ENCODE measurements around the gene ADAM10. TPM values are rescaled to one million over a fixed set of nuclear protein-coding genes. Genes with fewer than 3 reads are reported as not detected.

Gene ADAM10
- total RNA-seq, 1 experiment from 2014 or later = 239 TPM

GRCh38 chr15:58726867-58727266, 22.6 kb downstream of the ADAM10 start:
- TF ChIP-seq EZH2 (IDR thresholded peaks at IDR 0.05; ENCODE audit: low read depth) (no peak), CTCF (conservative IDR thresholded peaks at IDR 0.05) (no peak)
- Histone ChIP-seq H3K9me2 (ENCODE audit: insufficient read depth) (no peaks in the 10 kb centered on the region), H3K9me3 (ENCODE audit: insufficient read depth, low read depth) (no peaks in the 10 kb centered on the region), H3K79me2 (ENCODE audit: low read depth) (peaks cover 96% of the 10 kb centered on the region), H3K27ac (no peak overlapping the region), H3K4me1 (replicated peaks; ENCODE audit: insufficient read depth) (peaks cover 1% of the 10 kb centered on the region), H3K4me3 (no peak overlapping the region), H3K4me2 (no peak overlapping the region), H4K20me1 (ENCODE audit: insufficient read depth) (no peaks in the 10 kb centered on the region; the same call in 1 of the 2 replicates), H3F3A (ENCODE audit: insufficient read depth, low read depth) (no peaks in the 10 kb centered on the region; the same call in 1 of the 2 replicates), H3K36me3 (ENCODE audit: low read depth) (no peaks in the 10 kb centered on the region), H3K27me3 (ENCODE audit: insufficient read depth, low read depth) (no peaks in the 10 kb centered on the region), H2AFZ (no peak overlapping the region)
- intact Hi-C loops (cut with micrococcal nuclease; ENCODE audit: unreplicated experiment) = no loop called here
- BruUV-seq (replicated peaks) = no TSS peak
- CTCF ChIA-PET = interaction anchor here (0.7 kb wide), 1 partner anchor 140 kb away, joined by 16 read pairs; no protein-coding TSS in a partner anchor
- POLR2A ChIA-PET (ENCODE audit: unreplicated experiment) = no interaction called here
- no peak for DNase-seq

DNA sequence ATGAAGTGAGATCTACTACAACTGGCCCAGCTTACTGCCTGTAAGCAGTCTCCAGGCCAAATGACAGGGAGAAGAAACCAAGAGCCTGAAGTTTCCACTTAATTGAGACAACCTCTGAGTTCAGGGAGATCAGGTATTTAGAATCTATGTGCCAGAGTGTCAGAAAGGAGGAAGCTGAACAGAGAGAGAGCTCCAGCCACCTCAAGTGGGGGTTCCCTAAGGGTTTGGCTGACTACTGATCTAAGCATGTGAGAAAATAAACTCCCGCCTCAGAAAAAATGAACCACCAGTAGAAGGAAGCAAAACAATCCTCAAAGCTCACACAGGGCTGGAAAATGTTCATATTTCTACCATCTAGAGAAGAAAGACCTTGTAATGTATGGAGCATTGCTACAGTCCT, 25.0 kb downstream of the ADAM10 start:
- H3K9me2 ChIP-seq (ENCODE audit: insufficient read depth) = no peaks in the 10 kb centered on the region
- no peaks in the 10 kb centered on the region for H3K27me3 ChIP-seq (ENCODE audit: insufficient read depth, low read depth)
- no peaks in the 10 kb centered on the region for H3F3A ChIP-seq (ENCODE audit: insufficient read depth, low read depth)
- POLR2A ChIA-PET (ENCODE audit: unreplicated experiment) = no interaction called here
- H3K27ac ChIP-seq = peak overlapping the region; percentile 43; the same call in 1 of the 2 replicates
- H3K36me3 ChIP-seq (ENCODE audit: low read depth) = no peaks in the 10 kb centered on the region
- peak in 1 of 2 experiments; percentile 35 for DNase-seq
- H3K4me2 ChIP-seq = no peak overlapping the region
- H3K4me1 ChIP-seq (replicated peaks; ENCODE audit: insufficient read depth) = no peaks in the 10 kb centered on the region
- H3K79me2 ChIP-seq (ENCODE audit: low read depth) = peaks cover 93% of the 10 kb centered on the region
- no peaks in the 10 kb centered on the region for H3K9me3 ChIP-seq (ENCODE audit: insufficient read depth, low read depth)
- H2AFZ ChIP-seq = no peak overlapping the region
- no TSS peak for BruUV-seq (replicated peaks)
- TF ChIP-seq CTCF (conservative IDR thresholded peaks at IDR 0.05) (no peak), EZH2 (IDR thresholded peaks at IDR 0.05; ENCODE audit: low read depth) (no peak)
- CTCF ChIA-PET = interaction anchor here (0.6 kb wide), 1 partner anchor 45 kb away, joined by 15 read pairs; no protein-coding TSS in a partner anchor
- no peak overlapping the region for H3K4me3 ChIP-seq
- H4K20me1 ChIP-seq (ENCODE audit: insufficient read depth) = no peaks in the 10 kb centered on the region; the same call in 1 of the 2 replicates
- intact Hi-C loops (cut with micrococcal nuclease; ENCODE audit: unreplicated experiment) = no loop called here

GRCh38 chr15:58717357-58717756, 32.1 kb downstream of the ADAM10 start:
- H4K20me1 ChIP-seq (ENCODE audit: insufficient read depth) = no peaks in the 10 kb centered on the region
- no peak overlapping the region for H3K4me3 ChIP-seq
- no peaks in the 10 kb centered on the region for H3F3A ChIP-seq (ENCODE audit: insufficient read depth, low read depth)
- ChIA-PET CTCF (no interaction called here), POLR2A (ENCODE audit: unreplicated experiment) (no interaction called here)
- intact Hi-C loops (cut with micrococcal nuclease; ENCODE audit: unreplicated experiment) = no loop called here
- H3K27ac ChIP-seq = no peak overlapping the region
- no peaks in the 10 kb centered on the region for H3K9me2 ChIP-seq (ENCODE audit: insufficient read depth)
- BruUV-seq (replicated peaks) = no TSS peak
- TF ChIP-seq EZH2 (IDR thresholded peaks at IDR 0.05; ENCODE audit: low read depth) (no peak), CTCF (conservative IDR thresholded peaks at IDR 0.05) (no peak)
- H3K9me3 ChIP-seq (ENCODE audit: insufficient read depth, low read depth) = no peaks in the 10 kb centered on the region
- no peaks in the 10 kb centered on the region for H3K27me3 ChIP-seq (ENCODE audit: insufficient read depth, low read depth)
- no peaks in the 10 kb centered on the region for H3K36me3 ChIP-seq (ENCODE audit: low read depth)
- H3K4me2 ChIP-seq = no peak overlapping the region
- H2AFZ ChIP-seq = no peak overlapping the region
- peaks cover 54% of the 10 kb centered on the region for H3K79me2 ChIP-seq (ENCODE audit: low read depth)
- no peaks in the 10 kb centered on the region for H3K4me1 ChIP-seq (replicated peaks; ENCODE audit: insufficient read depth)
- DNase-seq = no peak

Data from PC-9 (cell line).